Subcutaneous adipose tissue (tissue), 4 donors: Measurements from ENCODE around the gene ARRB2. TPM values are rescaled to one million over a fixed set of nuclear protein-coding genes. Genes with fewer than 3 reads are reported as not detected.

Experiments used
- CTCF ChIP-seq: fragments of 450-650 bp; IDR thresholded peaks from one replicate; pipeline ENCODE4 v1.5.1; 2016; ENCODE audit warnings: low read depth, mild to moderate bottlenecking, control low read depth, antibody characterized with exemption, moderate library complexity
- total RNA-seq, 4 donors: library from RNA; depleted of rRNA; stranded (reverse); fragments of >200 nt; gene quantifications; one replicate each; pipeline ENCODE4 v1.1.0, GENCODE V29; 2016

Gene ARRB2
- total RNA-seq, 4 donors from 2014 or later: 36.2 to 138 (median 52.8) TPM

- TF ChIP-seq CTCF: no peak
Measured at GRCh38 chr17:4751932-4752331, 41.5 kb downstream of the ARRB2 start.

GRCh38 chr17:4753392-4753791, 43.0 kb downstream of the ARRB2 start:
- no peak for TF ChIP-seq CTCF

- TF ChIP-seq CTCF: no peak
Measured at GRCh38 chr17:4759776-4760236, 49.4 kb downstream of the ARRB2 start.

GRCh38 chr17:4764595-4764994, 54.2 kb downstream of the ARRB2 start:
- no peak for TF ChIP-seq CTCF

GRCh38 chr17:4766201-4766600, 55.8 kb downstream of the ARRB2 start:
- no peak for TF ChIP-seq CTCF

- TF ChIP-seq CTCF: no peak
Measured at GRCh38 chr17:4766723-4767122, 56.3 kb downstream of the ARRB2 start.

GRCh38 chr17:4768298-4768697, 57.9 kb downstream of the ARRB2 start:
- TF ChIP-seq CTCF: no peak

- TF ChIP-seq CTCF: no peak
Measured at GRCh38 chr17:4769628-4770027, 59.2 kb downstream of the ARRB2 start.
